GM19023 (cell line): Measurements from ENCODE around the gene RUSF1.
"Not testable (repeated sequence)": the region's sequence is repeated elsewhere in the genome, so short reads cannot be mapped to it uniquely, and the experiment has no call there.

Experiments used
- ATAC-seq: cut with Tn5 transposase; IDR thresholded peaks from one replicate; pipeline ENCODE4 v1.9.1; 2021; ENCODE audit warnings: mild to moderate bottlenecking, moderate library complexity; ENCODE audit not compliant: unreplicated experiment

The RUSF1 gene

GRCh38 chr16:31507929-31508705, at the start of gene RUSF1:
TSS of gene RUSF1 (minus strand) at chr16:31508391. CDS start at chr16:31508373, 18 bp downstream.
- ATAC-seq: peak; percentile 88

GRCh38 chr16:31542763-31543162, 34.6 kb upstream of the RUSF1 start:
- no peak for ATAC-seq

GRCh38 chr16:31539762-31540161, 31.6 kb upstream of the RUSF1 start:
- not testable (repeated sequence) for ATAC-seq

GRCh38 chr16:31538243-31538598, 30.0 kb upstream of the RUSF1 start:
- ATAC-seq: not testable (repeated sequence)

GRCh38 chr16:31537362-31538242, 29.4 kb upstream of the RUSF1 start:
- no peak for ATAC-seq

GRCh38 chr16:31536804-31537361, 28.7 kb upstream of the RUSF1 start:
- ATAC-seq: no peak

GRCh38 chr16:31535737-31536136, 27.5 kb upstream of the RUSF1 start:
- ATAC-seq: no peak

- no peak for ATAC-seq
These were observed 24.7 kb upstream of the RUSF1 start for GRCh38 chr16:31532896-31533295.

GRCh38 chr16:31532120-31532519, 23.9 kb upstream of the RUSF1 start:
- no peak for ATAC-seq

GRCh38 chr16:31531096-31531495, 22.9 kb upstream of the RUSF1 start:
- ATAC-seq: no peak

- no peak for ATAC-seq
These were observed 22.2 kb upstream of the RUSF1 start for GRCh38 chr16:31530405-31530804.

- no peak for ATAC-seq
These were observed 21.7 kb upstream of the RUSF1 start for GRCh38 chr16:31529937-31530312.

GRCh38 chr16:31529108-31529936, 21.1 kb upstream of the RUSF1 start:
- no peak for ATAC-seq

- ATAC-seq: no peak
These were observed 20.4 kb upstream of the RUSF1 start for GRCh38 chr16:31528523-31529107.

- no peak for ATAC-seq
These were observed 19.6 kb upstream of the RUSF1 start, which contains the start of gene AHSP for GRCh38 chr16:31527734-31528274. TSS of gene AHSP (plus strand) at chr16:31527900. CDS start at chr16:31528140, 240 bp downstream.

GRCh38 chr16:31525113-31525512, 16.9 kb upstream of the RUSF1 start:
- ATAC-seq: no peak

- not testable (repeated sequence) for ATAC-seq
These were observed 15.6 kb upstream of the RUSF1 start for GRCh38 chr16:31523768-31524167.

- no peak for ATAC-seq
These were observed 13.9 kb upstream of the RUSF1 start for GRCh38 chr16:31522071-31522470.

GRCh38 chr16:31521368-31521767, 13.2 kb upstream of the RUSF1 start:
- no peak for ATAC-seq
